WI38 (cell line): ENCODE data around the gene MSH3.

Source experiments
- H3K4me3 ChIP-seq: 2 replicates; pipeline ENCODE4 v1.5.1; 2011; ENCODE audit warnings: low read depth, mild to moderate bottlenecking, control low read depth, low read length
- CTCF ChIP-seq: IDR thresholded peaks from 2 replicates; pipeline ENCODE4 v1.5.1; 2012; ENCODE audit warnings: low read depth, mild to moderate bottlenecking, control low read depth, low read length

Gene MSH3

GRCh38 chr5:80799041-80799440 is 144.6 kb downstream of the MSH3 start:
- no peak for TF ChIP-seq CTCF
- no peak overlapping the region for H3K4me3 ChIP-seq

GRCh38 chr5:80799573-80799972 is 145.1 kb downstream of the MSH3 start:
- TF ChIP-seq CTCF: no peak
- H3K4me3 ChIP-seq: no peak overlapping the region

GRCh38 chr5:80804332-80804731 is 149.9 kb downstream of the MSH3 start:
- H3K4me3 ChIP-seq: no peak overlapping the region
- no peak for TF ChIP-seq CTCF

GRCh38 chr5:80805038-80805437 is 150.6 kb downstream of the MSH3 start:
- TF ChIP-seq CTCF: no peak
- H3K4me3 ChIP-seq: no peak overlapping the region

GRCh38 chr5:80806929-80807328 is 152.5 kb downstream of the MSH3 start:
- H3K4me3 ChIP-seq: no peak overlapping the region
- no peak for TF ChIP-seq CTCF

- no peak overlapping the region for H3K4me3 ChIP-seq
- TF ChIP-seq CTCF: no peak
These were observed 155.0 kb downstream of the MSH3 start for GRCh38 chr5:80809451-80809850.

- H3K4me3 ChIP-seq: no peak overlapping the region
- TF ChIP-seq CTCF: no peak
These were observed 156.0 kb downstream of the MSH3 start for GRCh38 chr5:80810425-80810824.
